Heart left ventricle (tissue), 13 donors: ENCODE measurements around the gene GLB1L2.

Source experiments
- CTCF ChIP-seq, 12 donors: fragments of 200-600 bp; sonication (generic) in 4 of 12; IDR thresholded peaks; one replicate each; pipeline versions ENCODE4 v1.5.0 to v1.8.0; 2018 to 2022; ENCODE audit warnings: antibody characterized with exemption in 12 of 12, mild to moderate bottlenecking in 5 of 12
- POLR2A ChIP-seq, 2 donors: fragments of 450-650 bp; IDR thresholded peaks; one replicate each; pipeline ENCODE4 v1.6.1; 2017; ENCODE audit warnings: antibody characterized with exemption in 2 of 2, mild to moderate bottlenecking in 2 of 2, moderate library complexity in 2 of 2
- donor health status: ischemic (EF 13 %, LVEDD 7.1; RV severe dilation, severe dysfunction).
- donor health status: DM: no; HTN: yes; CAD: no.
- donor health status: DM: no; HTN: no; CAD: no.
- donor health status: ischemic (EF 25% LVEDD 6.9; RV normal size, moderate dysfunction).
- donor health status: ischemic (EF 25% LVEDD 5.7; RV mildly dilated, moderate dysfunction).
- donor health status: ischemic (EF 35%, LVEDD 5.7; RV mildly dilated, moderate dysfunction).
- donor health status: nonischemic (EF 11% LVEDD 7.7; RV severe dilation, severe dysfunction).
- donor health status: DM: yes; HTN: yes; CAD: no.
- donor health status: PGD.
- donor health status: ischemic (EF 29% LVEDD 5.4; RV normal size, mild dysfunction).
- donor health status: nonischemic (EF 23%, LVEDD 6.1; RV moderate dilation, normal function).

GRCh38 chr11:134360050-134360835 is 28.5 kb downstream of the GLB1L2 start:
- TF ChIP-seq CTCF (IDR thresholded peaks at IDR 0.05) (peak; percentile 64 to 86 (median 74)), POLR2A (IDR thresholded peaks at IDR 0.05) (no peak)
